MM.1S (cell line): ENCODE data around the gene CDC20.

Experiments used
- EZH2 ChIP-seq: fragments of 300-600 bp; sonication (generic); optimal IDR thresholded peaks from 2 replicates; pipeline ENCODE3; 2017; ENCODE audit warnings: low read depth, mild to moderate bottlenecking, antibody characterized with exemption, low read length, mixed read lengths
- EZH2phosphoT487 ChIP-seq: fragments of 300-600 bp; sonication (generic); IDR thresholded peaks from 2 replicates; pipeline ENCODE4 v1.6.1; 2018; ENCODE audit warnings: antibody characterized with exemption, low read length
- TF ChIP-seq, protein P1 (sequence below): fragments of 300-600 bp; sonication (generic); IDR thresholded peaks from 2 replicates; pipeline ENCODE4 v1.5.1; 2016; ENCODE audit warnings: antibody characterized with exemption, low read length, mixed read lengths

- TF ChIP-seq, protein P1, sequence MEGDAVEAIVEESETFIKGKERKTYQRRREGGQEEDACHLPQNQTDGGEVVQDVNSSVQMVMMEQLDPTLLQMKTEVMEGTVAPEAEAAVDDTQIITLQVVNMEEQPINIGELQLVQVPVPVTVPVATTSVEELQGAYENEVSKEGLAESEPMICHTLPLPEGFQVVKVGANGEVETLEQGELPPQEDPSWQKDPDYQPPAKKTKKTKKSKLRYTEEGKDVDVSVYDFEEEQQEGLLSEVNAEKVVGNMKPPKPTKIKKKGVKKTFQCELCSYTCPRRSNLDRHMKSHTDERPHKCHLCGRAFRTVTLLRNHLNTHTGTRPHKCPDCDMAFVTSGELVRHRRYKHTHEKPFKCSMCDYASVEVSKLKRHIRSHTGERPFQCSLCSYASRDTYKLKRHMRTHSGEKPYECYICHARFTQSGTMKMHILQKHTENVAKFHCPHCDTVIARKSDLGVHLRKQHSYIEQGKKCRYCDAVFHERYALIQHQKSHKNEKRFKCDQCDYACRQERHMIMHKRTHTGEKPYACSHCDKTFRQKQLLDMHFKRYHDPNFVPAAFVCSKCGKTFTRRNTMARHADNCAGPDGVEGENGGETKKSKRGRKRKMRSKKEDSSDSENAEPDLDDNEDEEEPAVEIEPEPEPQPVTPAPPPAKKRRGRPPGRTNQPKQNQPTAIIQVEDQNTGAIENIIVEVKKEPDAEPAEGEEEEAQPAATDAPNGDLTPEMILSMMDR = no peak
- TF ChIP-seq EZH2 (no peak), EZH2phosphoT487 (no peak)
These were observed 1.5 kb upstream of the CDC20 start for GRCh38 chr1:43357251-43357650.
